H7 (cell line): ENCODE measurements around the gene ELMO3. TPM values are rescaled to one million over a fixed set of nuclear protein-coding genes. Genes with fewer than 3 reads are reported as not detected.

Source experiments
- DNase-seq: peaks from one replicate; pipeline ENCODE4 v3.0.0; 2012
- H3K27me3 ChIP-seq: 2 replicates; pipeline ENCODE4 v1.6.0; 2011; ENCODE audit warnings: mild to moderate bottlenecking, low read length; ENCODE audit not compliant: control insufficient read depth, insufficient read depth
- H3K36me3 ChIP-seq: replicated peaks from 2 replicates; pipeline ENCODE4 v1.5.1; 2011; ENCODE audit warnings: low read length; ENCODE audit not compliant: control insufficient read depth, insufficient read depth
- H3K4me3 ChIP-seq: 2 replicates; pipeline ENCODE4 v1.5.1; 2011; ENCODE audit warnings: low read depth, mild to moderate bottlenecking, control low read depth, low read length, moderate library complexity; ENCODE audit not compliant: insufficient read depth
- total RNA-seq: library from RNA; depleted of rRNA; stranded (reverse); fragments of >200 nt; shearing (Covaris generic); gene quantifications from 2 replicates; pipeline ENCODE4 v1.2.3, GENCODE V29; 2014

ELMO3 gene
- total RNA-seq, 1 experiment from 2014 or later: 11.4 TPM

GRCh38 chr16:67238806-67239470 is 40.0 kb downstream of the ELMO3 start:
- H3K27me3 ChIP-seq: no peaks in the 10 kb centered on the region
- peaks cover 24% of the 10 kb centered on the region for H3K36me3 ChIP-seq
- no peak overlapping the region for H3K4me3 ChIP-seq
- no peak for DNase-seq

DNA sequence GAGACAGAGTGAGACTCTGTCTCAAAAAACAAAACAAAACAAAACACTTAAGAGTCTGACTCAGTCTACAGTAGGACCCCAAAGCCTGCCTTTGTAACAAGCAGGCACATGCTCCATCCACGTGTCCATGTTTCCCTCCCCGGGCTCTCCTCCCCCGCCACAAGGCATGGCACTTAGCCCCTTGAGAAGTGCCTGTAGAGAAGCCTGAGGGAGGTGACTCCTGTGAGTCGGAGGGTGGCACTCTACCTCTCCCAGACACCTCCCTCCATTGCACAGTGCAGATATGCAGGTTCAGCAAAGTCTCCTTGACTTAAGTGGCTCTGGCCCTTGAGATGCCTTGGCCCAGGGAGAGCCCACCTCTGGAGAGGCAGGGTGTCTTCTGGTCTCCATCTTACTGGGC is 41.6 kb downstream of the ELMO3 start:
- peaks cover 18% of the 10 kb centered on the region for H3K36me3 ChIP-seq
- no peak for DNase-seq
- no peak overlapping the region for H3K4me3 ChIP-seq
- H3K27me3 ChIP-seq: no peaks in the 10 kb centered on the region

GRCh38 chr16:67241008-67241900 is 42.3 kb downstream of the ELMO3 start:
- Histone ChIP-seq H3K27me3 (no peaks in the 10 kb centered on the region), H3K36me3 (peaks cover 12% of the 10 kb centered on the region), H3K4me3 (no peak overlapping the region)
- peak; percentile 74 for DNase-seq

GRCh38 chr16:67242138-67242730 is 43.3 kb downstream of the ELMO3 start:
- peaks cover 10% of the 10 kb centered on the region for H3K36me3 ChIP-seq
- no peaks in the 10 kb centered on the region for H3K27me3 ChIP-seq
- H3K4me3 ChIP-seq: no peak overlapping the region

GRCh38 chr16:67243481-67243880 is 44.5 kb downstream of the ELMO3 start:
- Histone ChIP-seq H3K36me3 (peaks cover 5% of the 10 kb centered on the region), H3K27me3 (peaks cover 9% of the 10 kb centered on the region), H3K4me3 (no peak overlapping the region)
- DNase-seq: no peak

More at GRCh38 chr16:67242138-67242730, 43.3 kb downstream of the ELMO3 start:
- no peak for DNase-seq

- no peak for DNase-seq
Measured at GRCh38 chr16:67244387-67245185, 45.7 kb downstream of the ELMO3 start.

DNA sequence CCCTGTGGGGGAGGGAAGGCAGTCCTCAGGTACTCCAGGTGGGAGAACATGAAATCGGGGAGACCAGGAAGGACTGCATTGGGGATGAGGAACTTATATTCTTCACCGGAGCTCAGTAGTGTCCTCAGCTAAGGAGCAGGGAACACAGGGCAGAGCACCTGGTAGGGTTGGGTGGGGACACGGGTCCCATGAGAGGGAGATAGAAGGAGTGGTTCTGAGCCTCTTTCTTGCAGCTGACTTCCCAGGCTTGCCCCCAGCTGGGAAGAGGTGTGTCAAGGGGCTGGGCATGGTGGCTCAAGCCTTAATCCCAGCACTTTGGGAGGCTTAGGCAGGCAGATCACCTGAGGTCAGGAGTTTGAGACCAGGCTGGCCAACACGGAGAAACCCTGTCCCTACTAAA is 46.3 kb downstream of the ELMO3 start:
- H3K36me3 ChIP-seq: no peaks in the 10 kb centered on the region; the same call in 1 of the 2 replicates
- DNase-seq: no peak
- H3K27me3 ChIP-seq: peaks cover 25% of the 10 kb centered on the region
- H3K4me3 ChIP-seq: no peak overlapping the region

More at GRCh38 chr16:67244387-67245185, 45.7 kb downstream of the ELMO3 start:
- Histone ChIP-seq H3K4me3 (no peak overlapping the region), H3K27me3 (peaks cover 19% of the 10 kb centered on the region), H3K36me3 (peaks cover under 1% of the 10 kb centered on the region)

- DNase-seq: no peak
- Histone ChIP-seq H3K27me3 (peaks cover 28% of the 10 kb centered on the region), H3K36me3 (no peaks in the 10 kb centered on the region; the same call in 1 of the 2 replicates), H3K4me3 (peak overlapping the region; percentile 99)
Measured at GRCh38 chr16:67245674-67246080, 46.7 kb downstream of the ELMO3 start.

- Histone ChIP-seq H3K4me3 (peak overlapping the region; percentile 99), H3K36me3 (no peaks in the 10 kb centered on the region; the same call in 1 of the 2 replicates), H3K27me3 (peaks cover 28% of the 10 kb centered on the region)
- DNase-seq: peak; percentile 93
Measured at GRCh38 chr16:67246081-67246755, 47.3 kb downstream of the ELMO3 start.

DNA sequence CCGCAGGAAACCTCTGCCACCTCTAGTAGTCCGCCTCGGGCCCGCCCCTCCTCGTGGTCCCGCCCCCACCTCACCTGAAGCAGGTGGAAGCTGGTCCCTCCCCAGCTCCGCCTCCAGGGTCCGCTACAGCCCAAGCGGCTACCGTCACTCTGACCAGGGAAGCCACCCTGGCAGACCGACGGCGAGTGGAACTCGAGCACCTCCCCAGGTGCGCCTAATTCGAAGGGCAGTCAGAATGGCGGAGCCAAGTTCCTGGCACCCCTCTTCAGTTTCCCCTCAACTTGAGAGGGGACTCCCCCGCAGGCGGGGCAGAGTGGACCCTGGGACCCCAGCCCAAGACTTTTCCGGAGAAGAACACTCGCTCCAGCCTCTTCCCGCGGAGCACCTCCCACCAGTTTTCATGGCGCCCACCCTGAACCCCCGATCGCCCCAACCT is 47.8 kb downstream of the ELMO3 start:
- Histone ChIP-seq H3K4me3 (peak overlapping the region; percentile 99), H3K27me3 (peaks cover 28% of the 10 kb centered on the region), H3K36me3 (no peaks in the 10 kb centered on the region; the same call in 1 of the 2 replicates)
- peak; percentile 97 for DNase-seq

GRCh38 chr16:67247192-67248072 is 48.5 kb downstream of the ELMO3 start, which contains the start of gene FHOD1:
Gene FHOD1, minus strand, starts transcription at chr16:67247481. Its CDS starts 71 bp downstream, at chr16:67247410.
- peak; percentile 97 for DNase-seq
- no peaks in the 10 kb centered on the region; the same call in none of the 2 replicates for H3K36me3 ChIP-seq
- peaks cover 28% of the 10 kb centered on the region for H3K27me3 ChIP-seq
- H3K4me3 ChIP-seq: peak within 1 kb of the TSS; percentile 99

DNA sequence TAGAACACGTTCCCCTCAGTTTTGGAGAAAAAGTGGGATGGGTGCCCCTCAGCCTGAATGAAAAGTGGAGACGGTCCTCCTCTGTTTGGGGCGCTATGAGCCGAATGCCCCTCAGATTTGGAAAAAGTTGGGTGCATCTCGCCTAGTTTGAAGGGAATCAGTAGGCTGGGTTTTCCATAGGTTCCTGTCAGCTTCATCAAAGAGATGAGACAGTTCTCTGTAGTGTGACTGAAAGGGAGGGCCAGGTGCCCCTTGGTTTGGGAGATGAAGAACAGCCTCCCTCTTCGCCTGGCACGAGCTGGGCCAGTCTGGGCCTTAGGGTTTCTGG is 49.1 kb downstream of the ELMO3 start:
- DNase-seq: no peak
- Histone ChIP-seq H3K4me3 (peak overlapping the region; percentile 67), H3K27me3 (peaks cover 28% of the 10 kb centered on the region), H3K36me3 (peaks cover 2% of the 10 kb centered on the region)
